Stimulated activated CD4-positive, alpha-beta T cell treated with anti-CD3 and anti-CD28 coated beads, Interleukin-12 subunit alpha, Interleukin-12 subunit beta, amount 100 ng/mL, for 4 hours (primary cell): ENCODE data around the gene FAM222B.
A peak's percentile ranks its signal among the peaks of the same experiment; 100 is the strongest.
"Not testable (repeated sequence)": the region's sequence is repeated elsewhere in the genome, so short reads cannot be mapped to it uniquely, and the experiment has no call there.

Source experiments
- DNase-seq: peaks from one replicate; pipeline ENCODE4 v3.0.0-alpha.2; 2020

Gene FAM222B

DNA sequence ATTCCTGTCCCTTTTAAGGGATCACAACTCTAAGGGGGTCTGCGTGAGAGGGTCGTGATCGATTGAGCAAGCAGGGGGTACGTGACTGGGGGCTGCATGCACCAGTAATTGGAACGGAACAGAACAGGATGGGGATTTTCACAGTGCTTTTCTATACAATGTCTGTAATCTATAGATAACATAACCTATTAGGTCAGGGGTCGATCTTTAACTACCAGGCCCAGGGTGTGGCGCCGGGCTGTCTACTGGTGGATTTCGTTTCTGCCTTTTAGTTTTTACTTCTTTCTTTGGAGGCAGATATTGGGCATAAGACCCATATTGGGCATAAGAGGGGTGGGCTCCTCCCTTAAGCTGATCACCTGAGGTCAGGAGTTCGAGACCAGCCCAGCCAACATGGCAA, 6.0 kb downstream of the FAM222B start:
- DNase-seq = not testable (repeated sequence)

DNA sequence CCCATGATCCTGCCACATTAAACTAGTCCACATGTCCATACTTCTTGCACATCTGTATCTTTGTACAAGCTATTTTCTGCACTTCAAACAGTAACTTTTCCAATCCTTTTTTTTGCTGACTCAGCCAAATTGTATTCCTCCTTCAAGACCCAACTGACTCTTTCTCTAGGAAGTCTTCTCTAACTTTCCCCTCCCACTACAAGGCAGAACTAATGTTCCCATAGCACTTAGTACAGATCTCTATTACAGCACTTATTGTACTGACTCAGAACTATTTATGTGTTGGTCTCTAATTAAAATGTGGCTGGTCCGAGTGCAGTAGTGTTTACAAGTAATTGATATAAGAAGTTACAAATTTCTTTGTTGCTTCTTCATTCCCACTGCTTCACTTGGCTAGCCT, 8.2 kb downstream of the FAM222B start:
- no peak for DNase-seq

DNA sequence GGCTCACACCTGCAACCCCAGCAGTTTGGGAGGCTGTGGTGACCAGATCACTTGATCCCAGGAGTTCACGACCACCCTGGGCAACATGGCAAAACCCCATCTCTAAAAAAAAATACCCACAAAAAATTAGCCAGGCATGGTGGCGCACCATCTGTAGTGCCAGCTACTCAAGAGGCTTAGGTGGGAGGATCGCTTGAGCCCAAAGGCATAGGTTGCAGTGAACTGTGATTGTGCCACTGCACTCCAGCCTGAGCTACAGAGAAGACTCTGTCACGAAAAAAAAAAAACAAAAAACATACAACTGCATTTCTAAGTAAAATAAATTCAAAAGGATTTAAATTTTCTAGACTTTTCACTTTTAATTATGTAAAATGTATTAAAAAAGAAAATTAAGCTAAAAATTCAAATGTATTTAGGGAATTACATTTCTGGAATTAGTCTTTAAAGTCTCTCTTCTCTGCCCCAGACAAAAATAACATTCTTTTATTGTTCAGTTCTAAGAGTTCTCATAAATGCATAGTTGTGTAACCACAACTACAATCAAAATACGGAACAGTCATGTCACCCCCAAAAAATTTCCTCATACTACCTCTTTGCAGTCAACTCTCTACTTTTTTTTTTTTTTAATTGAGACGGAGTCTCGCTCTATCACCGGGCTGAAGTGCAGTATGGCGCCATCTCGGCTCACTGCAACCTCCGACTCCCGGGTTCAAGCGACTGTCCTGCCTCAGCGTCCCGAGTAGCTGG, 14.1 kb downstream of the FAM222B start:
- no peak for DNase-seq

DNA sequence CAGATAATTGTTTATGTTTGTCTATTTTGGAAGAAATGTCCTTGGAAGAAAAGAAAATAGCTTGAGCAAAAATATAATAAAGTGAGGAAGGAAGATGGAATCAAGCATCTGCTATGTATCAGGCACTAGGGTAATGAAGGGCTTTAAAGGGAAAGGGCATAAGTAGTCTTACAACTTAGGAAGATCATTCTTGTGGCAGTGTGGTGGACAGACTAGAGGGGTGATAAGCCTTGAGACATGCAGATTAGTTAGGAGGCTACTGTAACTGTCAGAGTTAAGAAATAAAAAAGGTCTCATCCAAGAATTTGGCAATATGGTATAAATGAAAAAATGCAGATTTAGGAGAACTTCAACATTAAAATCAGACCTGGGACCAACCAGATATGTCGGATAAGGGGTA, 14.9 kb downstream of the FAM222B start:
- DNase-seq = no peak

DNA sequence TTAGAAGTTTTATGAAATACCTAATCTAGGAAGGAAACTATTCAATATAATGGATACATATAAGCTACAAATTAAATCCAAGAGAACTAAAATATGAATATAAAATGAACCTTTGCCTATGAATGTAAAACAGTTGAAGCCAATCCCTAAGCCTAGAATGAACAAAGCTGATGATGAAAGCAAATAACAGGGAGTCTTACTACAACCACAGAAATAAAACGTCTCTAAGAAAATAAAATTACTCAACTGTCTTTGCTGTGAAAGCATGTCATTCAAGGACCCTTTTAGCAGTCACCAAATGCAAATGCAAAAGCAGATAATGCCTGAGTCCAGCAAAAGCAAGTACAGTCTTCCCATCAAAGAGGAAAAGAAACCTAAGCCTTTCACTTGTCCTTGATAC, 23.0 kb downstream of the FAM222B start:
- no peak for DNase-seq

DNA sequence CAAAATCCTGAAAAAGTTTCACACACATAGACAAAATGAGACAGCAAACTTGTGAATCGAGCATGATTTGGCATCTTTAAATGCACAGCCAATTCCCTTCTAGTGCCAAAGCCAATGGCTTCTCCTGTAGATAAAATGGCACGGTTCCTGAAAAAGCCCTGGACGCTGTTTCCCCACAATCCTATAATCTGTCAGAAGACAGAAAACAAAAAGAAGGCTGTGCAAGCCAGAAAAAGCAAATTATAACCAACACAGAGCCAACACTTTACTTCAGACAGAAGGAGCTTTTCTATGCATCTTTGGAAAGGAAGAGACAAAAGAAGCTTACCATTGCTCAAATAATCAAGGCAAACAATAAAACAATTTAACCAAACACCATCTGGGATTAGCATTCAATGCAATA, 23.8 kb downstream of the FAM222B start:
- DNase-seq = no peak

DNA sequence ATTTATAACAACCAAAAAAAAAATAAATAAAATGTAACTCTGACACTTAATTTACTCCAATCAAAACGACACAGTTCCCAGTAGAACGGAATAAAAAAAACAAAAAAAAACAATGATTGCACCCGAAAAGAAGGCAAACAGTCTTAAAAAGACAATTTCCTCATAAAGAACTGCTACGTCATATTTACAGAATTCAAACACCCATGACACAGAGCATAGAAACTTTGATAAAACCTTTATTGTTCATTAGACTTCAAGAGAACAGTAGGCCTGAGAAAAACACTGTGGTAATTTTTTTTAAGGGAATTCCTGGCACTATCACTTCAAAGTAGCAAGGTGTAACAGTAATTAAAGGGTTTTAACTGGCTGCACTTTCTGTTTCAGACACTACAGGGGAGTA, 26.1 kb downstream of the FAM222B start:
- no peak for DNase-seq

DNA sequence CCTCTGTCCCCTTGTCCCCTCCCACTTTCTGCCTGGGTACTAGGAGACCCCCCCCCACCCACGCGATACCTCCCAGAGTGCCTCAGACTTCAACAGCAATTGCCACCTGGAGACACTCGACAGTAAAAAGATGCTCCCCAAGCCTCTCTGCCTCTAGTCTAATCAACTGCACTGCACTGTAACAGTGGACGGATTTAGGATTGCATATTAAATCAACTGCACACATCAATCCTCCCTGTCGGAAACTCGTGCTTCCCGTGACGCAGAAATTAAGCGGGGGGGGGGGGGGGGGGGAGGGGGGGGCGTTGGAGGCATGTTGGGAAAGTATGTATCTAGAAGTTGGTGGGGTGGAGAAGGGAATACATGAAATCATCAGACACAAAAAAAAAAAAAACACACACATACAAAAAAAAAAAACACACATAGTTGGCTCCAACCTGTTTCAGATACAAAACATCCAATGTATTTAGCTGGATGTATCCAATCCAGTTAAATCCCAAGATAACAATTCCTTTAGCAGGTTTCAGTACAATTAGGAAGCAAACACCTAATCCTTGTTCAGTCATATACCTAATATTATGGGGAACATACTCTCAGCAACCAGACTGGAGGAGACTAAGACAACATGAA, 29.7 kb downstream of the FAM222B start:
- DNase-seq = no peak

DNA sequence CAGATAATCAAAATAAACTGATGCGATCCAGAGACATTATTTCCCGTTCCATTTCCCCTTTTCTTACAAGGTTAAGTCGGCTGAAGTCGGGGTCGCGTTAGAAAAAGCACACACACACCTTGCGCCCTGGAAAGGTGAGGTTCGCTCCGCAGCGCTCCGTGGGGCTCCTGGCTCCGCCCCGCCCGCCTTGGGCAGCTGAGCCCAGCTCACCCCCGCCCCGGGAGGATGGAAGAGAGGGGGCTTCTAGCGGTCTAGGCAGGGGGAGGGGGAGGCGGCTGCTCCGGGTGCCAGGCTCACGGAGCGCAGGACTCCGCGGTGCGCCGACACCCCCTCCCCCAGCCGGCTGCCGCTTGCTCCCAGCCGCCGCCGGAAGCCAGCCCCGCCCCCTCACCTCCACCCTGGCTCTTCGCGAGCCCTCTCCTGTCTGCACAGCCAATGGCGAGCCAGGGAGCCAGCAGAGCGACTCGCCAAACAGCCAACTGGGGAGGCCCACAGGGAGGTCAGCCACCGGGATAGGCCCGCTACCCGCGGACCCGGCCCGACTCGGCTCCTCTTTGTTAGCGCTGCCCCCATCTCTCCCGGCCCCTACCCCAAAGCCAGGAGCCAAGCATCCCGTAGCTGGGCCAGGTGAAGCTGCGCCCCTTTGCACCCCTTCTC, 30.4 kb downstream of the FAM222B start:
- peak; percentile 95 for DNase-seq

DNA sequence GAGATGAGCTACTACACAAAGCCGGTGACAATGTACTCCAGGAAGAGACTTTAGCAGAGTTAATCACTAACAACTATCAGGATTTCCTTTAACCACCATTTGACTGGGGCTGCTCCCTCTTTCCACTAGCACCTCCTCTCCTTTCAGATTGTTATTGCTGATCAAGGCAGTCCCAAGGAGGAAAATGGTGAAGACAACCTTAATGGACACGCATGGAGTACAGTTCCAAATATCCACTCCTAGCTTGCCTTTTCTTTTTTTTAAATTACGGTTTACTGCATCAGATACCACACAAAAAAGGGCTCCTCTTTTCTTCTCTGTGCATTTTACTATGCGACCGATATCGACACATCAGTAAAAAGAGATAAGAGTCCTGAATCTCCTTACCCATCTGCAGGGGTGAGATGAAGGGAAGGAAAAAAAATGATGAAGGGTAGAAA, 30.9 kb downstream of the FAM222B start:
- DNase-seq = no peak

DNA sequence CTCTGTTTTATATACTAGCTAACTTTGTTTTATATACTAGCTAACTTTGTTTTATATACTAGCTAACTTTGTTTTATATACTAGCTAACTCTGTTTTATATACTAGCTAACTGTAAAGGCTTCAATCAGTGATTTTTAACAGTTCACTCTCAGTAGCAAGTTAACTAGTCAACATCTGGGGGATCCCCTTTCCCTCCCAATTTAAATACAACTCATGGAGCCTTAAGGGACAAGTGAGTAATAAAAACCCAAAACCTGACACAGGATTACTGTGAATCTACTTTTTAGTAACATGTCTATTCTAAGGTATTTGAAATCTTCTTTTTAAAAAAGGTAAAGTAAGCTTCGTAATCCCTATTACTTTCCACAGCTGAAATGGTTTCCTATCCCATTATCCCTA, 32.2 kb downstream of the FAM222B start:
- DNase-seq = no peak

DNA sequence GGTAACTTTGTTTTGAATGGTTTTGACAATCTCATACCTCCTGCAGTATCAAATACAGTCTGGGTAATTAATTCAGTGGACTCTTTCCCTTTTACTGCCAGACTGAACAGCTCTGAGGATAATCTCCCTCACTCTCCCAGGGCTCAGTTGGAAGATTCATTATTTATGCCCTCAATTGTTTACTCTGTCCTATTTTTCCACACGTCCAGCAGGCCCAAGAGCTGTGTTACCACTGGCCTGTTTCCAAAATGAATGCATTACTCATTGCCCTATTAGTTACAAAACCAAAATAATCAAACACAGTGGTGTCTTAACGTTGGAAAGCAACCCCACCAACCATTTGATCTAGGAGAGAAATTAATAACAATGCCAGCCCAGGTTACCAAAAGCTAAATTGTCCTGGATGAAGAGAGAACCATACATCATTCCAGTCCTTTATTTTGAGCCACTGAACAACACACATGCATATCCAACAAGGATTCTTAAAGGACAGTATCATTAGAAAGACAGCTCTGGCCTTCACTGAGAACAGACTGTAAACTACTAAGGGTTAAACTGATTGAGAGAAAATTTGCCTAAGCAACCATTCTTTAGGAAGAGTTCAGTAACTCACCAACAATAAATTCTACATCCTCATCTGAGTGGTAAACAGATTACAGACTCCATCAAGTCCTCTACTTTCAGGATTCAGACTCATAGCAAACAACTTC, 34.5 kb downstream of the FAM222B start:
- DNase-seq = no peak

DNA sequence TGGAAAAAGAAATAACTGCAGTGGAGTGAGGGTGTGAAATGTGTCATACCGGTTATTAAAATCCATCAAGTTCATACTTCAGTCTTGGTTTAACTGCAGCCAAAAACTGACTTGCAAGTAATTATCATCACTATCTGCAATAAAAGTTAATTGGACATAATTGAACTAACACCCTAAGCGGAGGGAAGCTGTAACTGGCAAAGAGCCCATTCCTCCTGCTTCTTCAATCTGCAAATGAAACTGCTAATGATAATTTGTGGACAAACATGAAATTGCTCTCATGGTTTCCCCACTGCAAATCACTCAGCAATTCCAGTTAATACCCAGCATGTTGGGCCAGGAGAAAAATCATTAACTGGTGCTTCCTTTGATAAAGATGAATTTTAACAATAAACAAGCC, 46.5 kb downstream of the FAM222B start:
- no peak for DNase-seq

DNA sequence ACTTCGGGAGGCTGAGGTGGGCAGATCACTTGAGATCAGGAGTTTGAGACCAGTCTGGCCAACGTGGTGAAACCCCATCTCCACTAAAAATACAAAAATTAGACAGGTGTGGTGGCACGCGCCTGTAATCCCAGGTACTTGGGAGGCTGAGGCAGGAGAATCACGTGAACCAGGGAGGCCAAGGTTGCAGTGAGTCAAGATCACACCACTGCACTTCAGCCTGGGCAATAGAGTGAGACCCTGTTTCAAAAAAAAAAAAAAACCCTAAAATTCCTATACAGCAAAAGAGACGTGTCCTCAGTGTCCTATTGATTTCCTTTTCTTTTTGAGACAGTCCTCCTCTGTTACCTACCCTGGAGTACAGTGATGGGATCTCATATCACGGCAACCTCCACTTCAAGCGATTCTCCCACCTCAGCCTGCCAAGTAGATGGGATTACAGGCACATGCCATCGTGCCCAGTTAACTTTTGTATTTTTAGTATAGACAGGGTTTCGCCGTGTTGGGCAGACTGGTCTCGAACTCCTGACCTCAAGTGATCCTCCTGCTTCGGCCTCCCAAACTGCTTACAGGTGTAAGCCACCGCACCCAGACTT, 47.6 kb downstream of the FAM222B start:
- not testable (repeated sequence) for DNase-seq

DNA sequence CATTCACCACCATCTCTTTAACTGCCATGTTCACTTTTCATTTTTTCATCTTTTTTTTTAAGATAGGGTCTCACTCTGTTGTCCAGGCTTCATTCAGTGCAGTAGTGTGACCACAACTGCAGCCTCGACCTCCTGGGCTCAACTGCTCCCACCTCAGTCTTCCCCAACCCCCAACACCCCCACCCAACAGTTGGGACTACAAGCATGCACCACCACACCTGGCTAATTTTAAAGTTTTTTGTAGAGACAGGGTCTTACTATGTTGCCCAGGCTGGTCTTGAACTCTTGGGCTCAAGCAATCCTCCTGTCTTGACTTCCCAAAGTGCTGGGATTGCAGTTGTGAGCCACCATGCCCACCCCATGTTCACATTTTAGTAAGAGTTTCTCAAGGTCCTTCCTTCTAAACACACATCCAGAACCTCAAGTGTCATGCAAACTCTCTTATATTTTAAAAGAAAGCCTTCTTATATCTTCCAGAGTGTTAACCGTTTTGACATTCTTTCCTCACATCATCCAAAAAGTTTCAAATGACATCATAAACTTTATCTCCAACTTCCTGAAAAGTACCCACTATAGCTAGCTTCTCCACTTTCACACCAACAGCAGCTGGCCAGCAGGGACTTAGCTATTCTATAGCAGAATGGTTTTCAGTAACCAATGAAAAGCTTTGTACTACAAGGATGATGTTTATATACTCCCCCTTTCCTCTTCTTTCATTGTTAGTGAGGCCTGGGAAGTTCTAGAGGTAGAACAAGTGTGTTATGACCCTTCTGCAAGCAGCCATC, 49.5 kb downstream of the FAM222B start:
- DNase-seq = no peak

DNA sequence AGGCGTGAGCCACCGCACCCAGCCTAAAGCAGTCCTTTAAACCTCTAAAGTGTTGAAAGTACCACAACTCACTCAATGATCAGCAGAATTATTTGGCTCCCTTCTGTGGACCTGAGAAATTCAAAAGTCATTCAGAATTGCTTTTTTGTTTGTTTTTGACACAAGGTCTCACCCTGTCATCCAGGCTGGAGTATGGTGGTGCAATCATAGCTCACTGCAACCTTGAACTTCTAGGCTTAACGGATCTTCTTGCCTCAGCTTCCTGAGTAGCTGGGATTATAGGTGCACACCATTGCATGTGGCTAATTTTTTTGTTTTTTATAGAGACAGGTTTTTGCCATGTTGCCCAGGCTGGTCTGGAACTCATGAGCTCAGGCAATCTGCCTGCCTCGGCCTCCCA, 54.5 kb downstream of the FAM222B start:
- DNase-seq = no peak

DNA sequence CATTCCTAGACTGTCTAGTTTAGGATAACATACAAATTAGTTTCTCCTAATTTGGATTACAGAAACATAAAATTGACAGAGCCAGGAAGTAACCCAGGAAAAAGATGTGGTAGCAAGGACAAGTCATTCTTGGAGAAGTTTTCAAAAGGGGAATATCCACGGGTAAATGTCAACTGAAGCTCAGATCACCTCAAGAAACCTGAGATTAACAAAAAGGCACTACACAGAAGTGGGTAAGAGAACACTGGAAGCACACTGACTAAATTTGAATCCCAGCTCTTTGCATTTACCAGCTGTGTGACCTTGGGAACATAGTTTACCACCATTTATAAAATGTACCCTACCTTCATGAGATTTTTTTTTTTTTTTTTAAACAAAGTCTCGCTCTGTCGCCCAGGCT, 59.4 kb downstream of the FAM222B start:
- no peak for DNase-seq

DNA sequence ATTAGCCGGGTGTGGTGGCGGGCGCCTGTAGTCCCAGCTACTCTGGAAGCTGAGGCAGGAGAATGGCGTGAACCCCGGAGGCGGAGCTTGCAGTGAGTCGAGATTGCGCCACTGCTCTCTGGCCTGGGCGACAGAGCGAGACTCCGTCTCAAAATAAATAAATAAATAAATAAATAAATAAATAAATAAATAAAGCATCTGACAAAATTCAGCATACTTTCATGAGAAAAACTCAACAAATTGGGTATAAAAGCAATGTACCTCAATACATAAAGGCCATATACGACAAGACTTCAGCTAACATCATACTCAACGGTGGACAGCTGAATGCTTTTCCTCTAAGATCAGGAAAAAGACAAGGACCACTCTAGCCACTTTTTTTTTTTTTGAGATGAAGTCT, 63.0 kb downstream of the FAM222B start:
- DNase-seq = not testable (repeated sequence)

DNA sequence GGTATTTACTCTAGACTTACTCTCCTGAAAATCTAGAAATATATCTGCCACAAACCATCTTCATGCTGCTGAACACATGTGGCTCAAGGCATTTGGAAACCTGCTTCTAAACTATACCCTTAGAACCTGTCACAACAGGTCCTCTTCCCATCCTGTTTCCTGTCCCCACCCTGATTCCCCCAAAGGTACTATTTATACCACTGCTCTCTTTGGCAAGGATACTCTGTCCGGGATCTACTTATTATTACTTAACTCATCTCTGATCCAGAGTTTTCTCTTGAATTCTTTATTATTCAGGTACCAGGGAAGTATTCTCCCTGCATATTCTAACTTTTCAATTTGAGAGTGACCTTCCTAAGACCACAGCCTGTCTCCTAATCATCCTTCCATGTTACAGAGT, 65.4 kb downstream of the FAM222B start:
- DNase-seq = no peak

DNA sequence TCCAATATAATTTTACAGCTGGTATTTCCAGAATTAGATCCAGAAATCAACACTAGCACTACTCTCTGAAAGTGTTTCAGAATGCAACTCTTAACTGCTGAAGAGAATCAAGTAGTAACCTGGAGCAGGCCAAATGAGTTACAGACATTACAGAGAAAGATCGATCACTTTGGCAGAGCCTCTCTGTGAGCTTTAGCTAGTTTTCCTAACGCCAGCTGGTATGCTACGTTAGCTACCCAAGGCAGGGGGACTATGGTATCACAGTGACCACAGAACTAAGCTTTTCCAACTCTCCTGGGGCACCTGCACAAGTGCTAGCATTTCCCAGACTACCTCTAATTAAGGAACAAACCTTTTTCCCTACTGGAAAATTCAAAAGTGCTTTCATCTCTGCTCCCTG, 68.4 kb downstream of the FAM222B start:
- DNase-seq = no peak

DNA sequence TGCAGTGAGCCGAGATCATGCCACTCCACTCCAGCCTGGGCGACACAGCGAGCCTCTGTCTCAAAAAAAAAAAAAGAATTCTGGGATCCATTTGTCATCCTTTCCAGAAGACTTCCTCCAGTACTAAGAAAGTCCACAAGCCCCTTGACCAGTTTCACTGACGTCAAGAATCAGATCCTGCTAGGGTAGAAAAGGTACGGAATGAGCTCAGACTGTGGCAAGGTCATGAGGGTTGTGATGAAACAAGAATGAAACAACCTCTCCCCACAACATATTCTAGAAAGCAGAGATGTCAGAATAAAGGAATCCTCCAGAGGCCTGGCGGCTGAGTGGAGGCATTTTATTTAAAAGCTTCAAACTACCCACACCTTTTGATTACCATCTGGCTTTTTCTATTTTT, 68.9 kb downstream of the FAM222B start:
- no peak for DNase-seq

DNA sequence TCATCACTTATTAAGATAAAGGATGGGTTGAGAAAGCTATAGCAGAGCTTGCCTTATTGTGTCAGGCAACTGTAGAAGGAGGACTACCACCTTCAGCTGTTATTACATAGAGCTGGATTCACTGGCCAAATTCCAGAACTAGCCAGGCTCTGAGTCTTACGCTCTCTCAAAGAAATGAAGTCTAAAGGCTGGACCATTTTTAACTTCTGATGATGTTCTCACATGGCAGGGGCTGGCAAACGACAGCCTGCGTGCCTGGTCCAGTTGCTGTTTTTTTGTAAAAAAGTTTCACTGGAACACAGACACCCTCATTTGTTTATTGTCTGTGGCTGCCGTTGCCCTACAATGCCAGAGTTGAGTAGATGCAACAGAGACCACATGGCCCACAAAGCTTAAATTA, 77.6 kb downstream of the FAM222B start:
- DNase-seq = no peak
